ENCODE measurements around the gene ID3. TPM values are rescaled to one million over a fixed set of nuclear protein-coding genes. Genes with fewer than 3 reads are reported as not detected.
"Not testable (repeated sequence)": the region's sequence is repeated elsewhere in the genome, so short reads cannot be mapped to it uniquely, and the experiment has no call there.

Gene ID3
- total RNA-seq, 6 donors from 2014 or later: 75.4 to 269 (median 135) TPM

- 73 to 77% methylated on average over 11 of the region's 11 CpGs for WGBS, 2 donors
- no peaks in the 10 kb centered on the region for H3K36me3 ChIP-seq
- peaks cover 7 to 17% (median 10%) of the 10 kb centered on the region in 4 donors for H3K4me1 ChIP-seq
- no peak overlapping the region for H3K27ac ChIP-seq
- no peaks in the 10 kb centered on the region for H3K9me3 ChIP-seq
- no peak for ATAC-seq (ENCODE audit: low FRiP score in 2 of 2)
- TF ChIP-seq EP300 (IDR thresholded peaks at IDR 0.05): no peak
- no peak for TF ChIP-seq POLR2A (IDR thresholded peaks at IDR 0.05)
- TF ChIP-seq CTCF (IDR thresholded peaks at IDR 0.05): no peak
- TF ChIP-seq POLR2AphosphoS5 (IDR thresholded peaks at IDR 0.05): no peak
- no peak overlapping the region for H3K4me3 ChIP-seq
- no peak for DNase-seq
- no peaks in the 10 kb centered on the region for H3K27me3 ChIP-seq
Measured at GRCh38 chr1:23588749-23589548, 29.6 kb upstream of the ID3 start.

- ATAC-seq (ENCODE audit: low FRiP score in 2 of 2) (peak in 1 of 2 donors; percentile 91), DNase-seq (no peak)
- no peaks in the 10 kb centered on the region for H3K36me3 ChIP-seq
- 70 to 72% methylated on average over 10 of the region's 10 CpGs for WGBS, 2 donors
- H3K4me3 ChIP-seq: no peak overlapping the region
- no peak overlapping the region for H3K27ac ChIP-seq
- TF ChIP-seq EP300 (IDR thresholded peaks at IDR 0.05) (peak in 1 of 4 donors; percentile 11), POLR2A (IDR thresholded peaks at IDR 0.05) (no peak), POLR2AphosphoS5 (IDR thresholded peaks at IDR 0.05) (peak in 1 of 2 donors; percentile 65)
- H3K9me3 ChIP-seq: no peaks in the 10 kb centered on the region
- peaks cover 0 to 13% (median 5%) of the 10 kb centered on the region in 4 donors for H3K4me1 ChIP-seq
- no peaks in the 10 kb centered on the region for H3K27me3 ChIP-seq
Measured at GRCh38 chr1:23585321-23586022, 26.2 kb upstream of the ID3 start.

- H3K27me3 ChIP-seq; ATAC-seq (ENCODE audit: low FRiP score in 2 of 2): not testable (repeated sequence)
Measured at GRCh38 chr1:23583727-23584126, 24.4 kb upstream of the ID3 start.

GRCh38 chr1:23582820-23583219, 23.5 kb upstream of the ID3 start:
- H3K27me3 ChIP-seq: no peaks in the 10 kb centered on the region
- no peaks in the 10 kb centered on the region for H3K36me3 ChIP-seq
- peak overlapping the region in 1 of 4 donors; percentile 57 for H3K27ac ChIP-seq
- H3K9me3 ChIP-seq: no peaks in the 10 kb centered on the region
- peaks cover 8 to 30% (median 19%) of the 10 kb centered on the region in 4 donors for H3K4me1 ChIP-seq
- DNase-seq (no peak), ATAC-seq (ENCODE audit: low FRiP score in 2 of 2) (no peak)
- TF ChIP-seq EP300 (IDR thresholded peaks at IDR 0.05): no peak
- no peak for TF ChIP-seq CTCF (IDR thresholded peaks at IDR 0.05)
- TF ChIP-seq POLR2A (IDR thresholded peaks at IDR 0.05): no peak
- no peak for TF ChIP-seq POLR2AphosphoS5 (IDR thresholded peaks at IDR 0.05)
- WGBS, 2 donors: 96% methylated on average over 4 of the region's 4 CpGs
- no peak overlapping the region for H3K4me3 ChIP-seq

More at GRCh38 chr1:23583727-23584126, 24.4 kb upstream of the ID3 start:
- H3K27ac ChIP-seq: peak overlapping the region in 1 of 4 donors; percentile 57
- not testable (repeated sequence) for H3K36me3 ChIP-seq, H3K4me3 ChIP-seq, H3K9me3 ChIP-seq, DNase-seq
- H3K4me1 ChIP-seq: peaks cover 0 to 21% (median 10%) of the 10 kb centered on the region in 4 donors

- peak in 1 of 2 donors; percentile 43 for DNase-seq
Measured at GRCh38 chr1:23581219-23581618, 21.9 kb upstream of the ID3 start.

More at GRCh38 chr1:23581219-23581618, 21.9 kb upstream of the ID3 start:
- Histone ChIP-seq H3K4me1 (peaks cover 22 to 45% (median 32%) of the 10 kb centered on the region in 4 donors), H3K27ac (peak overlapping the region in 3 of 4 donors; percentile 31 to 87 (median 60)), H3K36me3 (no peaks in the 10 kb centered on the region), H3K4me3 (no peak overlapping the region), H3K9me3 (no peaks in the 10 kb centered on the region), H3K27me3 (no peaks in the 10 kb centered on the region)
- peak in 1 of 2 donors; percentile 63 for ATAC-seq (ENCODE audit: low FRiP score in 2 of 2)
- 65 to 69% methylated on average over 7 to 8 of the region's 8 CpGs for WGBS, 2 donors
- TF ChIP-seq CTCF (IDR thresholded peaks at IDR 0.05) (no peak), EP300 (IDR thresholded peaks at IDR 0.05) (peak in 1 of 4 donors; percentile 75), POLR2A (IDR thresholded peaks at IDR 0.05) (no peak), POLR2AphosphoS5 (IDR thresholded peaks at IDR 0.05) (peak; percentile 42 to 73)
